ENCODE data around the gene KCNIP2. TPM values are rescaled to one million over a fixed set of nuclear protein-coding genes. Genes with fewer than 3 reads are reported as not detected.
A peak's percentile ranks its signal among the peaks of the same experiment; 100 is the strongest.

The KCNIP2 gene
- total RNA-seq, 1 donor from 2014 or later: 30.0 TPM

- Mint-ChIP-seq H3K27me3 (ENCODE audit: unreplicated experiment) (peaks cover 20% of the 10 kb centered on the region), H3K36me3 (ENCODE audit: unreplicated experiment) (no peaks in the 10 kb centered on the region), H3K9me3 (ENCODE audit: unreplicated experiment) (peaks cover 16% of the 10 kb centered on the region), H3K4me3 (ENCODE audit: unreplicated experiment) (peak overlapping the region; percentile 89), H3K27ac (ENCODE audit: unreplicated experiment) (no peak overlapping the region), H3K4me1 (ENCODE audit: low read depth, unreplicated experiment) (peaks cover 23% of the 10 kb centered on the region)
- DNase-seq: peak; percentile 94
- peak; percentile 92 for TF ChIP-seq CTCF (IDR thresholded peaks at IDR 0.05; ENCODE audit: partially characterized antibody, unreplicated experiment)
Measured at GRCh38 chr10:101779544-101780186, 63.9 kb downstream of the KCNIP2 start.

- TF ChIP-seq CTCF (IDR thresholded peaks at IDR 0.05; ENCODE audit: partially characterized antibody, unreplicated experiment): no peak
- Mint-ChIP-seq H3K4me1 (ENCODE audit: low read depth, unreplicated experiment) (peaks cover 24% of the 10 kb centered on the region), H3K27me3 (ENCODE audit: unreplicated experiment) (peaks cover 21% of the 10 kb centered on the region), H3K36me3 (ENCODE audit: unreplicated experiment) (no peaks in the 10 kb centered on the region), H3K4me3 (ENCODE audit: unreplicated experiment) (peak overlapping the region; percentile 89), H3K27ac (ENCODE audit: unreplicated experiment) (peak overlapping the region; percentile 5), H3K9me3 (ENCODE audit: unreplicated experiment) (peaks cover 16% of the 10 kb centered on the region)
- DNase-seq: peak; percentile 65
Measured at GRCh38 chr10:101778781-101779543, 64.6 kb downstream of the KCNIP2 start.

GRCh38 chr10:101778151-101778780, 65.3 kb downstream of the KCNIP2 start:
- Mint-ChIP-seq H3K36me3 (ENCODE audit: unreplicated experiment) (no peaks in the 10 kb centered on the region), H3K9me3 (ENCODE audit: unreplicated experiment) (peaks cover 19% of the 10 kb centered on the region), H3K4me1 (ENCODE audit: low read depth, unreplicated experiment) (peaks cover 26% of the 10 kb centered on the region), H3K4me3 (ENCODE audit: unreplicated experiment) (peak overlapping the region; percentile 89), H3K27me3 (ENCODE audit: unreplicated experiment) (peaks cover 22% of the 10 kb centered on the region), H3K27ac (ENCODE audit: unreplicated experiment) (no peak overlapping the region)
- no peak for DNase-seq
- TF ChIP-seq CTCF (IDR thresholded peaks at IDR 0.05; ENCODE audit: partially characterized antibody, unreplicated experiment): no peak

- H3K9me3 Mint-ChIP-seq (ENCODE audit: unreplicated experiment): peaks cover 16% of the 10 kb centered on the region
- no peak for TF ChIP-seq CTCF (IDR thresholded peaks at IDR 0.05; ENCODE audit: partially characterized antibody, unreplicated experiment)
- peaks cover 26% of the 10 kb centered on the region for H3K4me1 Mint-ChIP-seq (ENCODE audit: low read depth, unreplicated experiment)
- peaks cover 23% of the 10 kb centered on the region for H3K27me3 Mint-ChIP-seq (ENCODE audit: unreplicated experiment)
- peak overlapping the region; percentile 47 for H3K4me3 Mint-ChIP-seq (ENCODE audit: unreplicated experiment)
- H3K27ac Mint-ChIP-seq (ENCODE audit: unreplicated experiment): no peak overlapping the region
- no peaks in the 10 kb centered on the region for H3K36me3 Mint-ChIP-seq (ENCODE audit: unreplicated experiment)
- no peak for DNase-seq
Measured at GRCh38 chr10:101777619-101778145, 65.9 kb downstream of the KCNIP2 start.
